ENCODE data around the gene RBMS1. TPM values are rescaled to one million over a fixed set of nuclear protein-coding genes. Genes with fewer than 3 reads are reported as not detected.

RBMS1 gene
- total RNA-seq, 2 donors from 2014 or later = 18.8 to 22.8 TPM

- no peak overlapping the region for H3K4me3 ChIP-seq
- H3K36me3 ChIP-seq = no peaks in the 10 kb centered on the region
- no peak overlapping the region for H3K27ac ChIP-seq
- DNase-seq (ENCODE audit: low spot score) = no peak
- no peaks in the 10 kb centered on the region for H3K4me1 ChIP-seq (replicated peaks)
- intact Hi-C loops (cut with DNase I) = no loop called here
- 94% methylated on average over 3 of the region's 3 CpGs for WGBS
- TF ChIP-seq POLR2AphosphoS5 (IDR thresholded peaks at IDR 0.05) (no peak), CTCF (IDR thresholded peaks at IDR 0.05) (no peak), POLR2A (IDR thresholded peaks at IDR 0.05) (no peak)
- no peaks in the 10 kb centered on the region for H3K27me3 ChIP-seq (replicated peaks; ENCODE audit: insufficient read depth)
- no peaks in the 10 kb centered on the region for H3K9me3 ChIP-seq
Measured at GRCh38 chr2:160465406-160465805, 28.2 kb downstream of the RBMS1 start.

- TF ChIP-seq POLR2AphosphoS5 (IDR thresholded peaks at IDR 0.05) (no peak), CTCF (IDR thresholded peaks at IDR 0.05) (no peak), POLR2A (IDR thresholded peaks at IDR 0.05) (no peak)
- Histone ChIP-seq H3K36me3 (no peaks in the 10 kb centered on the region), H3K9me3 (no peaks in the 10 kb centered on the region), H3K27ac (no peak overlapping the region), H3K27me3 (replicated peaks; ENCODE audit: insufficient read depth) (no peaks in the 10 kb centered on the region), H3K4me3 (no peak overlapping the region), H3K4me1 (replicated peaks) (no peaks in the 10 kb centered on the region)
- no peak for DNase-seq (ENCODE audit: low spot score)
- intact Hi-C loops (cut with DNase I) = no loop called here
- WGBS = 73% methylated on average over 2 of the region's 2 CpGs
Measured at GRCh38 chr2:160465002-160465401, 28.6 kb downstream of the RBMS1 start.

GRCh38 chr2:160464017-160464416 is 29.6 kb downstream of the RBMS1 start:
- H3K4me1 ChIP-seq (replicated peaks) = no peaks in the 10 kb centered on the region
- no peaks in the 10 kb centered on the region for H3K27me3 ChIP-seq (replicated peaks; ENCODE audit: insufficient read depth)
- no peaks in the 10 kb centered on the region for H3K36me3 ChIP-seq
- DNase-seq (ENCODE audit: low spot score) = no peak
- TF ChIP-seq CTCF (IDR thresholded peaks at IDR 0.05) = no peak
- H3K27ac ChIP-seq = no peak overlapping the region
- H3K4me3 ChIP-seq = no peak overlapping the region
- H3K9me3 ChIP-seq = no peaks in the 10 kb centered on the region
- intact Hi-C loops (cut with DNase I) = no loop called here
- WGBS = 79% methylated on average over 2 of the region's 2 CpGs

- intact Hi-C loops (cut with DNase I) = no loop called here
- no peak for DNase-seq (ENCODE audit: low spot score)
- H3K27me3 ChIP-seq (replicated peaks; ENCODE audit: insufficient read depth) = no peaks in the 10 kb centered on the region
- no peaks in the 10 kb centered on the region for H3K36me3 ChIP-seq
- no peak overlapping the region for H3K27ac ChIP-seq
- H3K4me1 ChIP-seq (replicated peaks) = no peaks in the 10 kb centered on the region
- no peaks in the 10 kb centered on the region for H3K9me3 ChIP-seq
- H3K4me3 ChIP-seq = no peak overlapping the region
- TF ChIP-seq POLR2A (IDR thresholded peaks at IDR 0.05) (no peak), POLR2AphosphoS5 (IDR thresholded peaks at IDR 0.05) (no peak), CTCF (IDR thresholded peaks at IDR 0.05) (no peak)
- whole genome bisulfite sequencing = 89% methylated on average over 9 of the region's 9 CpGs
Measured at GRCh38 chr2:160463245-160463644, 30.4 kb downstream of the RBMS1 start.

DNA sequence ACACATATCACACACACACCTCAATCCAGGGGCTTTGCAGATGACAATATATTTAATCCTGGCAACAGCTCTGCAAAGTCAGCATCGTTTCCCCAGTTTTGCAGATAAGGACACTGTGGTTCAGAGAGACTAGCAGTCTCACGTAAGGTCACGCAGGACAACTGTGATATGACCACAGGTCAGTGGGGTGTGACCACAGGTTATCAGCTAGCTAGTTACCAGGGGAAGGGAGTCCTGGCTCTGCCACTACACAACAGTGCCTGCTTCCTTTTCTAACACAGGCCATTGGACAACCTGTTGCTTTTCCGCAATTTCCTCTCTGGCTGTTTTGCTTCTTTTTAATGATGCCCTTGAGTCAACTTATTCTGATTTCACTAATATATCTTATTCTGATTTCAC is 33.3 kb downstream of the RBMS1 start:
- WGBS = 100% methylated on average over 4 of the region's 4 CpGs
- TF ChIP-seq CTCF (IDR thresholded peaks at IDR 0.05) (no peak), POLR2AphosphoS5 (IDR thresholded peaks at IDR 0.05) (no peak)
- no peak for DNase-seq (ENCODE audit: low spot score)
- H3K27me3 ChIP-seq (replicated peaks; ENCODE audit: insufficient read depth) = no peaks in the 10 kb centered on the region
- intact Hi-C loops (cut with DNase I) = no loop called here
- H3K9me3 ChIP-seq = no peaks in the 10 kb centered on the region
- peaks cover 3% of the 10 kb centered on the region for H3K4me1 ChIP-seq (replicated peaks)
- no peak overlapping the region for H3K27ac ChIP-seq
- no peaks in the 10 kb centered on the region for H3K36me3 ChIP-seq
- no peak overlapping the region for H3K4me3 ChIP-seq
